Gastrocnemius medialis (tissue), 4 donors: ENCODE measurements around the gene FLNB. TPM values are rescaled to one million over a fixed set of nuclear protein-coding genes. Genes with fewer than 3 reads are reported as not detected.
A peak's percentile ranks its signal among the peaks of the same experiment; 100 is the strongest.

ENCODE experiments used
- ATAC-seq, 2 donors: fragments of 150-250 bp; one replicate each; pipeline ENCODE4 v1.9.1; 2016
- DNase-seq, 2 donors: peaks; one replicate each; pipeline ENCODE4 v3.0.0-alpha.2; 2019
- H3K27ac ChIP-seq, 4 donors: fragments of 200-600 bp; sonication (generic); 1 replicate in 1 of 4; 2 replicates in 3 of 4; pipeline ENCODE4 v1.5.1; 2016 to 2018; ENCODE audit warnings: mild to moderate bottlenecking in 2 of 4, moderate library complexity in 1 of 4
- H3K27me3 ChIP-seq, 3 donors: fragments of 200-600 bp; sonication (generic) in 2 of 3; 1 replicate in 1 of 3; 2 replicates in 2 of 3; pipeline versions ENCODE4 v1.5.1 to v1.6.0; 2016 to 2019; ENCODE audit warnings: mild to moderate bottlenecking in 1 of 3, moderate library complexity in 1 of 3
- H3K36me3 ChIP-seq, 2 donors: fragments of 200-600 bp; sonication (generic) in 1 of 2; one replicate each; pipeline ENCODE4 v1.5.1; 2017 to 2018
- H3K4me1 ChIP-seq, 2 donors: fragments of 200-600 bp; sonication (generic) in 1 of 2; one replicate each; pipeline ENCODE4 v1.5.1; 2016 to 2017; ENCODE audit warnings: mild to moderate bottlenecking in 2 of 2
- H3K4me3 ChIP-seq, 4 donors: fragments of 200-600 bp; sonication (generic) in 3 of 4; 1 replicate in 1 of 4; 2 replicates in 3 of 4; pipeline ENCODE4 v1.5.1; 2016 to 2019; ENCODE audit warnings: mild to moderate bottlenecking in 2 of 4
- H3K9me3 ChIP-seq, 3 donors: fragments of 200-600 bp; sonication (generic) in 2 of 3; 1 replicate in 1 of 3; 2 replicates in 2 of 3; pipeline ENCODE4 v1.5.1; 2016 to 2019
- CTCF ChIP-seq, 5 experiments: fragments of 450-650 bp in 3 of 5; fragments of 200-600 bp in 2 of 5; sonication (generic) in 2 of 5; IDR thresholded peaks in 4 of 5; conservative IDR thresholded peaks in 1 of 5; 1 replicate in 4 of 5; 2 replicates in 1 of 5; pipeline ENCODE4 v1.5.1; 2016 to 2019; ENCODE audit warnings: antibody characterized with exemption in 5 of 5, mild to moderate bottlenecking in 3 of 5, moderate library complexity in 3 of 5
- POLR2A ChIP-seq, 2 donors: fragments of 450-650 bp; IDR thresholded peaks; one replicate each; pipeline ENCODE4 v1.6.1; 2017; ENCODE audit warnings: antibody characterized with exemption in 2 of 2, mild to moderate bottlenecking in 2 of 2, moderate library complexity in 2 of 2
- in situ Hi-C, 4 donors: fragments of 200-750 bp; cut with MboI; loops; one replicate each; pipeline versions ENCODE4 v1.15.0 to v1.8.0; 2017; ENCODE audit warnings: low sequenced_read_pairs in 4 of 4
- intact Hi-C: fragments of 100-400 bp; cut with DNase I; formaldehyde crosslinking; loops from one replicate; pipeline ENCODE4 v1.15.1; 2023; ENCODE audit warnings: low total_unique reads
- total RNA-seq, 4 donors: library from RNA; depleted of rRNA; stranded (reverse); fragments of >200 nt; gene quantifications; one replicate each; pipeline versions ENCODE4 v1.1.0 to v1.2.3, GENCODE V29; 2016

The FLNB gene
- total RNA-seq, 4 donors from 2014 or later: 10.9 to 21.5 (median 12.0) TPM

- H3K9me3 ChIP-seq: no peaks in the 10 kb centered on the region
- no peak overlapping the region for H3K4me3 ChIP-seq
- no peaks in the 10 kb centered on the region for H3K36me3 ChIP-seq
- in situ Hi-C loops: no loop called here
- H3K27ac ChIP-seq: no peak overlapping the region
- peaks cover 12 to 21% (median 19%) of the 10 kb centered on the region in 3 donors for H3K27me3 ChIP-seq
- TF ChIP-seq POLR2A (IDR thresholded peaks at IDR 0.05): no peak
- DNase-seq: no peak
- peaks cover 14 to 15% of the 10 kb centered on the region in 2 donors for H3K4me1 ChIP-seq
- ATAC-seq: no peak
- intact Hi-C loops: no loop called here
Observed at GRCh38 chr3:58006661-58007060, 1.6 kb upstream of the FLNB start.

GRCh38 chr3:58009026-58009748, 965 bp downstream of the FLNB start:
- ATAC-seq: peak in 1 of 2 donors; percentile 11
- Histone ChIP-seq H3K27ac (peak overlapping the region; percentile 55 to 75 (median 73)), H3K4me1 (peaks cover 14 to 15% of the 10 kb centered on the region in 2 donors), H3K27me3 (peaks cover 12 to 21% (median 19%) of the 10 kb centered on the region in 3 donors), H3K4me3 (peak overlapping the region; percentile 66 to 89 (median 73)), H3K36me3 (no peaks in the 10 kb centered on the region), H3K9me3 (no peaks in the 10 kb centered on the region)
- in situ Hi-C loops: no loop called here
- intact Hi-C loops: no loop called here
- TF ChIP-seq CTCF (IDR thresholded peaks at IDR 0.05 in 4 of 5, conservative IDR thresholded peaks at IDR 0.05 in 1 of 5) (no peak), POLR2A (IDR thresholded peaks at IDR 0.05) (no peak)
- no peak for DNase-seq

- in situ Hi-C loops: no loop called here
- peak overlapping the region; percentile 55 to 75 (median 73) for H3K27ac ChIP-seq
- peak overlapping the region; percentile 66 to 89 (median 73) for H3K4me3 ChIP-seq
- TF ChIP-seq CTCF (IDR thresholded peaks at IDR 0.05 in 4 of 5, conservative IDR thresholded peaks at IDR 0.05 in 1 of 5) (no peak), POLR2A (IDR thresholded peaks at IDR 0.05) (no peak)
- intact Hi-C loops: no loop called here
- H3K27me3 ChIP-seq: peaks cover 12 to 21% (median 19%) of the 10 kb centered on the region in 3 donors
- H3K36me3 ChIP-seq: no peaks in the 10 kb centered on the region
- DNase-seq (no peak), ATAC-seq (no peak)
- no peaks in the 10 kb centered on the region for H3K9me3 ChIP-seq
- peaks cover 14 to 15% of the 10 kb centered on the region in 2 donors for H3K4me1 ChIP-seq
Observed at GRCh38 chr3:58009749-58010535, 1.7 kb downstream of the FLNB start.

GRCh38 chr3:58010562-58010961, 2.3 kb downstream of the FLNB start:
- Histone ChIP-seq H3K36me3 (no peaks in the 10 kb centered on the region), H3K4me3 (peak overlapping the region in 3 of 4 donors; percentile 2 to 77 (median 36)), H3K9me3 (no peaks in the 10 kb centered on the region), H3K27me3 (peaks cover 12 to 21% (median 19%) of the 10 kb centered on the region in 3 donors), H3K27ac (peak overlapping the region; percentile 1 to 73 (median 72)), H3K4me1 (peaks cover 14 to 15% of the 10 kb centered on the region in 2 donors)
- ATAC-seq (no peak), DNase-seq (no peak)
- TF ChIP-seq POLR2A (IDR thresholded peaks at IDR 0.05) (no peak), CTCF (IDR thresholded peaks at IDR 0.05 in 4 of 5, conservative IDR thresholded peaks at IDR 0.05 in 1 of 5) (no peak)
- in situ Hi-C loops: no loop called here
- intact Hi-C loops: no loop called here

- Histone ChIP-seq H3K4me3 (peak overlapping the region in 1 of 4 donors; percentile 77), H3K36me3 (no peaks in the 10 kb centered on the region), H3K27ac (peak overlapping the region in 3 of 4 donors; percentile 50 to 73 (median 71)), H3K4me1 (peaks cover 14 to 15% of the 10 kb centered on the region in 2 donors), H3K27me3 (peaks cover 12 to 21% (median 19%) of the 10 kb centered on the region in 3 donors), H3K9me3 (no peaks in the 10 kb centered on the region)
- in situ Hi-C loops: no loop called here
- no peak for ATAC-seq
- no peak for DNase-seq
- TF ChIP-seq CTCF (IDR thresholded peaks at IDR 0.05 in 4 of 5, conservative IDR thresholded peaks at IDR 0.05 in 1 of 5) (no peak), POLR2A (IDR thresholded peaks at IDR 0.05) (no peak)
- intact Hi-C loops: no loop called here
Observed at GRCh38 chr3:58011580-58011979, 3.4 kb downstream of the FLNB start.
